Breast epithelium (tissue), 4 donors: Measurements from ENCODE around the gene PKNOX2. TPM values are rescaled to one million over a fixed set of nuclear protein-coding genes. Genes with fewer than 3 reads are reported as not detected.

ENCODE experiments used
- DNase-seq, 2 donors: peaks; one replicate each; pipeline ENCODE4 v3.0.0-alpha.2; 2019; ENCODE audit warnings: low spot score in 2 of 2
- H3K27ac ChIP-seq, 2 donors: fragments of 200-600 bp; sonication (generic) in 1 of 2; one replicate each; pipeline ENCODE4 v1.5.1; 2016 to 2019; ENCODE audit warnings: mild to moderate bottlenecking in 1 of 2
- H3K27me3 ChIP-seq, 2 donors: fragments of 200-600 bp; sonication (generic) in 1 of 2; one replicate each; pipeline versions ENCODE4 v1.5.1 to v1.6.0; 2017 to 2019; ENCODE audit warnings: control low read depth in 1 of 2, mild to moderate bottlenecking in 1 of 2
- H3K36me3 ChIP-seq: fragments of 200-600 bp; one replicate; pipeline ENCODE4 v1.5.1; 2019
- H3K4me1 ChIP-seq, 2 donors: fragments of 200-600 bp; sonication (generic); one replicate each; pipeline ENCODE4 v1.5.1; 2016 to 2019; ENCODE audit warnings: control low read depth in 1 of 2
- H3K4me3 ChIP-seq, 3 donors: fragments of 200-600 bp; sonication (generic); 1 replicate in 2 of 3; 2 replicates in 1 of 3; pipeline ENCODE4 v1.5.1; 2016 to 2019; ENCODE audit warnings: mild to moderate bottlenecking in 3 of 3, moderate library complexity in 2 of 3
- H3K9me3 ChIP-seq, 2 donors: fragments of 200-600 bp; sonication (generic) in 1 of 2; one replicate each; pipeline ENCODE4 v1.5.1; 2016 to 2019; ENCODE audit warnings: control low read depth in 1 of 2
- POLR2A ChIP-seq: fragments of 450-650 bp; IDR thresholded peaks from one replicate; pipeline ENCODE4 v1.6.1; 2016; ENCODE audit warnings: antibody characterized with exemption, mild to moderate bottlenecking, moderate library complexity
- POLR2AphosphoS5 ChIP-seq, 3 donors: sonication (generic); formaldehyde crosslinking; IDR thresholded peaks; one replicate each; pipeline ENCODE4 v1.6.1; 2017; ENCODE audit warnings: antibody characterized with exemption in 3 of 3
- intact Hi-C: fragments of 100-400 bp; cut with DNase I; formaldehyde crosslinking; loops from one replicate; pipeline ENCODE4 v1.15.1; 2023; ENCODE audit warnings: low total_unique reads
- total RNA-seq, 3 donors: library from RNA; depleted of rRNA; stranded (reverse); fragments of >200 nt; gene quantifications; one replicate each; pipeline ENCODE4 v1.1.0, GENCODE V29; 2016
- TF ChIP-seq, protein P1 (sequence below), 3 donors: fragments of 450-650 bp; IDR thresholded peaks; one replicate each; pipeline ENCODE4 v1.5.1; 2016 to 2017; ENCODE audit warnings: antibody characterized with exemption in 3 of 3, mild to moderate bottlenecking in 3 of 3, moderate library complexity in 3 of 3

Gene PKNOX2
- total RNA-seq, 3 donors from 2014 or later = 0.32 to 1.0 (median 0.66) TPM

DNA sequence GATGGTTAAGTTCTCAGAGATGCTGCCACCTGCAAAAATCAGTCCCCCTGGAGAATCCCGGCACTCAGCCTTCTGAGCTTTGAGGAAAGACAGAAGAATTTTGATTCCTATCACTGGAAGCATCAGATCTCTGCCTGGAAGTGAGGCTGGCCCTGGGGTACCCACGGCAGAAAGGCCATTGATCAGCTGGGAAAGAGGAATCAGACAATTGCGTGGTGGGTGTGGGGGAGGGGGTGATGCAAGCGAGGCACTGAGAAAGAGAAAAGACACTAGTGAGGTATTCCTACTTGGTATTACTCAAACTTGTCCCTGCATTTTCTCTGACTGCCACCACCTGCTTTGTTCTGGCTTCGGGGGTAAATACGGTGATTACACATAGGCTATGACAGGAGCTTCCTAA, 235.4 kb downstream of the PKNOX2 start:
- no peaks in the 10 kb centered on the region for H3K9me3 ChIP-seq
- H3K36me3 ChIP-seq = no peaks in the 10 kb centered on the region
- H3K4me3 ChIP-seq = no peak overlapping the region
- peaks cover 0 to 21% of the 10 kb centered on the region in 2 donors for H3K27me3 ChIP-seq
- no peaks in the 10 kb centered on the region for H3K4me1 ChIP-seq
- intact Hi-C loops = no loop called here
- no peak overlapping the region for H3K27ac ChIP-seq
- peak in 1 of 2 donors; percentile 36 for DNase-seq
- TF ChIP-seq, protein P1, sequence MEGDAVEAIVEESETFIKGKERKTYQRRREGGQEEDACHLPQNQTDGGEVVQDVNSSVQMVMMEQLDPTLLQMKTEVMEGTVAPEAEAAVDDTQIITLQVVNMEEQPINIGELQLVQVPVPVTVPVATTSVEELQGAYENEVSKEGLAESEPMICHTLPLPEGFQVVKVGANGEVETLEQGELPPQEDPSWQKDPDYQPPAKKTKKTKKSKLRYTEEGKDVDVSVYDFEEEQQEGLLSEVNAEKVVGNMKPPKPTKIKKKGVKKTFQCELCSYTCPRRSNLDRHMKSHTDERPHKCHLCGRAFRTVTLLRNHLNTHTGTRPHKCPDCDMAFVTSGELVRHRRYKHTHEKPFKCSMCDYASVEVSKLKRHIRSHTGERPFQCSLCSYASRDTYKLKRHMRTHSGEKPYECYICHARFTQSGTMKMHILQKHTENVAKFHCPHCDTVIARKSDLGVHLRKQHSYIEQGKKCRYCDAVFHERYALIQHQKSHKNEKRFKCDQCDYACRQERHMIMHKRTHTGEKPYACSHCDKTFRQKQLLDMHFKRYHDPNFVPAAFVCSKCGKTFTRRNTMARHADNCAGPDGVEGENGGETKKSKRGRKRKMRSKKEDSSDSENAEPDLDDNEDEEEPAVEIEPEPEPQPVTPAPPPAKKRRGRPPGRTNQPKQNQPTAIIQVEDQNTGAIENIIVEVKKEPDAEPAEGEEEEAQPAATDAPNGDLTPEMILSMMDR (IDR thresholded peaks at IDR 0.05) = no peak

GRCh38 chr11:125401235-125401634, 236.7 kb downstream of the PKNOX2 start:
- peak in 1 of 2 donors; percentile 17 for DNase-seq
- intact Hi-C loops = no loop called here
- Histone ChIP-seq H3K9me3 (no peaks in the 10 kb centered on the region), H3K27me3 (peaks cover 0 to 21% of the 10 kb centered on the region in 2 donors), H3K27ac (no peak overlapping the region), H3K4me3 (no peak overlapping the region), H3K4me1 (no peaks in the 10 kb centered on the region), H3K36me3 (no peaks in the 10 kb centered on the region)
- TF ChIP-seq POLR2AphosphoS5 (IDR thresholded peaks at IDR 0.05) = no peak
- TF ChIP-seq, protein P1 (IDR thresholded peaks at IDR 0.05) = no peak
- no peak for TF ChIP-seq POLR2A

DNA sequence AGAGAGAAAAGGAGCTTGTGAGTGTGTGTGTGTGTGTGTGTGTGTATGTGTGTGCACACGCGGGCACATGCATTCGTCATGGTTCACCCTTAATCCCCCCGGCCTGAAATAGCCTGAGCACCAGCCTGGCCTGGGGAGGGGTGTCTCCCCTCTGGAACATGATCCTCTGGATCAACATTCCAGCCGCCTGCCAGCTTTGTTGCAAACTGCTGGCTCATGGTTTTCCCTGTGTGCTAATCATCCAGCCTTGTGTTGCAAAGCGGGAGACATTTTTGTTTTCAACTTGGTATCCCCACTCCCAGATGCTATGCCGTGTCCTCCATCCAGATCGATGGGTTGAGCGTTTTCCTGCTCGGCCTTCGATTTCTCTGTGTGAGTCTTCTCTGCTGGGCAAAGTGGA, 237.2 kb downstream of the PKNOX2 start:
- Histone ChIP-seq H3K9me3 (no peaks in the 10 kb centered on the region), H3K27ac (no peak overlapping the region), H3K36me3 (no peaks in the 10 kb centered on the region), H3K27me3 (peaks cover 0 to 21% of the 10 kb centered on the region in 2 donors), H3K4me1 (no peaks in the 10 kb centered on the region), H3K4me3 (no peak overlapping the region)
- TF ChIP-seq, protein P1 (IDR thresholded peaks at IDR 0.05) = no peak
- TF ChIP-seq POLR2AphosphoS5 (IDR thresholded peaks at IDR 0.05) (no peak), POLR2A (no peak)
- intact Hi-C loops = no loop called here
- peak in 1 of 2 donors; percentile 35 for DNase-seq

- peak in 1 of 2 donors; percentile 15 for DNase-seq
- Histone ChIP-seq H3K27ac (no peak overlapping the region), H3K27me3 (peaks cover 0 to 21% of the 10 kb centered on the region in 2 donors), H3K4me1 (no peaks in the 10 kb centered on the region), H3K9me3 (no peaks in the 10 kb centered on the region), H3K36me3 (no peaks in the 10 kb centered on the region), H3K4me3 (no peak overlapping the region)
- intact Hi-C loops = no loop called here
- TF ChIP-seq POLR2A (no peak), POLR2AphosphoS5 (IDR thresholded peaks at IDR 0.05) (no peak)
- TF ChIP-seq, protein P1 (IDR thresholded peaks at IDR 0.05) = no peak
Observed at GRCh38 chr11:125402435-125402834, 237.9 kb downstream of the PKNOX2 start.

DNA sequence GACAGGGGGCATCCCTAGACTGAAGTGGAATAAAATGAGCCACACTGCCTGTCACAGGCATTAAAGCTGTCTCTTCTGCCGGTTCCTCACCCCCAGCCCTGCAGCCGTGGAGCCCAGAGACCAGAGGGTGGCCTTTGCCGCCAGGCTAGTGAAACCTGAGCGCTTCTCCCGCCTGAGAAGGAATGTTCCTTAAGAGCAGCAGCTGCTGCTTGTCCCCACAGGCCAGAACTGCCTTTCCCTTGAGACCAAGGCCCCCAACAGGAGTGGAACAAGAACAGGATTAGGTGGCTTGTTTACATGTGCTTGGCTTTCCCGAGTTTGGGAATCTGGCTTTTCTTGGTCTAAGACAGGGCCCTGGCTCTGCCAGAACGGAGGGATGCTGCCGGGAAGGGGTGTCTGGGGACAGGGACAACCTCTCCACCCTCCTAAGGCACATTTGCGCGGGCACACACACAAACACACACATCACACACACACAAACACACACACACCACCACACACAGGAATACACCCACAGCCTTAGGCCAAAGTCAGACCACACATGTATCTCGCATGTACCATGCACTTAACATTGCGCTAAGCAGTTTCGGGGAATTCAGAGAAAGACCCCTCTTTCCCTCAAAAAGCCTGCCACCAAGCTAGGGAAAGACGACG, 239.7 kb downstream of the PKNOX2 start:
- Histone ChIP-seq H3K36me3 (no peaks in the 10 kb centered on the region), H3K4me1 (no peaks in the 10 kb centered on the region), H3K9me3 (no peaks in the 10 kb centered on the region), H3K27ac (no peak overlapping the region), H3K27me3 (peaks cover 0 to 21% of the 10 kb centered on the region in 2 donors), H3K4me3 (no peak overlapping the region)
- TF ChIP-seq, protein P1 (IDR thresholded peaks at IDR 0.05) = no peak
- no peak for TF ChIP-seq POLR2A
- DNase-seq = peak in 1 of 2 donors; percentile 17
- intact Hi-C loops = no loop called here
